ENCODE data around the gene LATS2. TPM values are rescaled to one million over a fixed set of nuclear protein-coding genes. Genes with fewer than 3 reads are reported as not detected.

LATS2 gene
- total RNA-seq, 2 experiments from 2014 or later: 1.3 to 1.4 TPM

- ChIA-PET POLR2A (no interaction called here), CTCF (no interaction called here)
These were observed 121.3 kb downstream of the LATS2 start for GRCh38 chr13:20940083-20940482.

DNA sequence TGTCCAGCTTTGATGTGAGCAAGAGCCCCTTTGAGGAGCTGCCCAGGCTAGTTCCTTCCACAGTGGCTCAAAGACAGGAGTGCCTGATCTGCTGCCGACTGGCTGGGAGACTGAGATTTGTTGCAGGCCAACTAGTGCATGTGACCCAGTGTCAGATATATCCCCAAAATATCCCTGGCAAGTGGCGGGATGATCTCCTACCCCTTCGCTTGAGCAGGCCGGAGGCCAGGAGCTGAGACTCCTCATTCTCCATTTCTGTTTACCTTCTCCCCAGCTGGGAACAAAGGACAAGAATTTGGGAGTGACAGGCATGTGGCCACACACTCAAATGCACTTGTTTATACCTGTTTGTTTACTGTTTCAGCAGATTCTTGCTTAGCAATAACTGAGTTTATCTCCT lies 121.7 kb downstream of the LATS2 start:
- CTCF ChIA-PET: no interaction called here
- POLR2A ChIA-PET: no interaction called here

GRCh38 chr13:20938302-20938701 lies 123.1 kb downstream of the LATS2 start:
- ChIA-PET POLR2A (no interaction called here), CTCF (no interaction called here)

DNA sequence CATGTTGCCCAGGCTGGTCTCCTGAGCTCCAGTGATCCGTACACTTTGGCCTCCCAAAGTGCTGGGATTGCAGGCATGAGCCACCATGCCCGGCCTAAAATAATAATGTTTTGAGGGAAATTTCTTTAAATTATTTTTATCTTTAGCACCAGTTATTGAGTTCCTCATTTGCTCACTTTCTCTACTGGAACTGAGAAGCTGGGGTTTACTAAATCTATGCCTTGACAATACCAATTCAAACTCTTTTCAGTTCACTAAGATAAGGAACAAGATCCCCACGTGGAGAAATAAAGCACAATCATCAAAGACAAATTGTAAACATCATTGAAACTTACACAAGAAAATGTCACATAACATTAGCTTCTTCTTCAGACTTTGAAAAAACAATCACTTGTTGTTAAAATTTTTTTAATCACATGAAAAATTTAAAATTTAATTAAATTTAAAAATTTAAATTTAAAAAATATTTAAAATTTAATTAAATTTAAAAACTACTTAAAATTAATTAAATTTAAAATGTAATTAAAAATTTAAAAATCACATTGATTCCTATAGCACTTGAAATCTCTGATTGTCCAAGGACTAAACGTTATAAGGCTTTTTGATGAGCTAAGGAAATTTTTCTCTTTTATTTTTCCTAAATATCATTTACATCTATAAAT lies 133.7 kb downstream of the LATS2 start:
- ChIA-PET POLR2A (no interaction called here), CTCF (no interaction called here)

DNA sequence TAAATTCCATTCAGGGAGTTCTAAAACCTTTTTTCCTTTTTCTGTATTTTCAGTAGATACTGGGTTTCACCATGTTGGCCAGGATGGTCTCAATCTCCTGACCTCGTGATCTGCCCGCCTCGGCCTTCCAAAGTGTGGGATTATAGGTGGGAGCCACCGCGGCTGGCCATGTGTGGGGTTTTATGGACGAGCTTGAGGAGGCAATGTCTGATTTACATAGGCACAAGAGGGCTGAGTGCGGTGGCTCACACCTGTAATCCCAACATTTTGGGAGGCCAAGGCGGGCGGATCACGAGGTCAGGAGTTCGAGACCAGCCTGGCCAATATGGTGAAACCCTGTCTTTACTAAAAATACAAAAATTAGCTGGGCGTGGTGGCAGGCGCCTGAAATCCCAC lies 136.0 kb downstream of the LATS2 start:
- POLR2A ChIA-PET: interaction anchor here (0.6 kb wide), 1 partner anchor 251 kb away, joined by 3 read pairs; the partner anchor contains the start of genes MRPL57 and SKA3
- CTCF ChIA-PET: interaction anchor here (0.5 to 1.6 kb wide), 14 partner anchors 11 to 735 kb away, joined by 3 to 6 read pairs (median 3); no protein-coding TSS in a partner anchor

DNA sequence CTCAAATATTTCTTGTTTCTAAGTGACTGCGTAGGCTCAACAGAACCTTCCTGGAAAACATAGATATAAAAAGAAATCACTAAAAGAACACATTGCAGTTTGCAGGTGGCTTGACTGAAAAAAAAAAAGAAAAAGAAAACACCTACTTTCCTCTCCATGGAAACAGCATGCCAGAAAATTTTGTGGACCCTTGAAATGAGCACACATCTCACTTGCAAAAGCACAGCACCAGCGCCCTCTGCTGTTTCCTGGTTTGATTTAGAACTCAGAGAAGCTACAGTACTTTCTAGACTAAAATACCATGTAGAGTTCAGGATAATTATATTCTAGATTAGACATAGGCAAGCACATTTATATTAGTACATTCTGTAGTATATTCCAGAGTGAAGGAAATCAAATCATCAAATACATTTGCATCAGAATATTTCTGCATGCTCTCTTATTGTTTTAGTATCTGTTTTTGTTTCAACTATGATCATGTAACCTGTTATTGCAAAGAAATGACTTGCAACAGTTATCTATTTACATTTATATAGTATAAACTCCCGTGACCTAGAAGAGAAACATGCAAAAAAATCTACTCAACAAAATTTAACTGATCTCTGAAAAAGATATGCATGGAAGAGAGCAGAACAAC lies 136.5 kb downstream of the LATS2 start:
- ChIA-PET CTCF (interaction anchor here (0.5 to 1.6 kb wide), 14 partner anchors 11 to 734 kb away, joined by 3 to 6 read pairs (median 3); no protein-coding TSS in a partner anchor), POLR2A (interaction anchor here (0.6 kb wide), 1 partner anchor 251 kb away, joined by 3 read pairs; the partner anchor contains the start of genes MRPL57 and SKA3)

- ChIA-PET CTCF (interaction anchor here (1.1 to 1.3 kb wide), 2 partner anchors 21 to 431 kb away, joined by 4 to 6 read pairs; partner anchors contain the start of gene XPO4), POLR2A (interaction anchor here (0.7 kb wide), 1 partner anchor 376 kb away, joined by 6 read pairs; no protein-coding TSS in a partner anchor)
These were observed 138.1 kb downstream of the LATS2 start for GRCh38 chr13:20923272-20923671.

Other genes starting within 250 kb of the LATS2 start
- 10 to 100 TPM; 31.4 to 32.7 TPM for gene XPO4, start 158.8 kb downstream of the LATS2 start, total RNA-seq
- 100 to 1,000 TPM; 269 to 280 TPM for gene SAP18, start 78.5 kb upstream of the LATS2 start, total RNA-seq
- 10 to 100 TPM; 37.2 to 39.4 TPM for gene SKA3, start 115.0 kb upstream of the LATS2 start, total RNA-seq
- 10 to 100 TPM; 27.1 to 29.0 TPM for gene MRPL57, start 115.1 kb upstream of the LATS2 start, total RNA-seq